DND-41 (cell line): ENCODE data around the gene MUL1.

Source experiments
- ATAC-seq: fragments of 200-7000 bp; cut with Tn5 transposase; 3 replicates; pipeline ENCODE4 v1.9.1; 2021; ENCODE audit warnings: low read depth; ENCODE audit not compliant: insufficient read depth
- DNase-seq: peaks from one replicate; pipeline ENCODE4 v3.0.0-alpha.2; 2020
- H2AFZ ChIP-seq: 2 replicates; pipeline ENCODE4 v1.6.0; 2012; ENCODE audit warnings: low read depth, low read length
- H3K27ac ChIP-seq: 2 replicates; pipeline ENCODE4 v1.5.1; 2012; ENCODE audit warnings: low read length, inconsistent platforms
- H3K27me3 ChIP-seq: fragments of 200-600 bp; sonication (generic); 2 replicates; pipeline ENCODE4 v1.6.0; 2012; ENCODE audit warnings: low read length, mild to moderate bottlenecking, inconsistent platforms; ENCODE audit not compliant: insufficient read depth, poor library complexity
- H3K36me3 ChIP-seq: 2 replicates; pipeline ENCODE4 v1.5.1; 2012; ENCODE audit warnings: low read length, inconsistent platforms; ENCODE audit not compliant: insufficient read depth
- H3K4me1 ChIP-seq: 2 replicates; pipeline ENCODE4 v1.5.1; 2012; ENCODE audit warnings: mild to moderate bottlenecking, low read length; ENCODE audit not compliant: insufficient read depth
- H3K4me2 ChIP-seq: 2 replicates; pipeline ENCODE4 v1.6.0; 2012; ENCODE audit warnings: mild to moderate bottlenecking, moderate library complexity, low read length, inconsistent platforms; ENCODE audit not compliant: insufficient read depth
- H3K4me3 ChIP-seq, 2 experiments: fragments of 200-600 bp in 1 of 2; shearing (Covaris generic) in 1 of 2; 2 replicates each; pipeline ENCODE4 v1.5.1; 2012 to 2016; ENCODE audit warnings: inconsistent platforms in 2 of 2, low read length in 2 of 2, mild to moderate bottlenecking in 2 of 2, low read depth in 1 of 2, moderate library complexity in 1 of 2
- H3K79me2 ChIP-seq: 2 replicates; pipeline ENCODE4 v1.6.0; 2012; ENCODE audit warnings: low read length, inconsistent platforms; ENCODE audit not compliant: insufficient read depth
- H3K9ac ChIP-seq: 2 replicates; pipeline ENCODE4 v1.6.0; 2012; ENCODE audit warnings: low read depth, mild to moderate bottlenecking, inconsistent platforms, low read length, moderate library complexity
- H3K9me3 ChIP-seq: 2 replicates; pipeline ENCODE4 v1.5.1; 2012; ENCODE audit warnings: low read length, moderate library complexity, mild to moderate bottlenecking, inconsistent platforms; ENCODE audit not compliant: insufficient read depth, severe bottlenecking
- H4K20me1 ChIP-seq: 2 replicates; pipeline ENCODE4 v1.6.0; 2012; ENCODE audit warnings: low read length; ENCODE audit not compliant: insufficient read depth
- EZH2 ChIP-seq: IDR thresholded peaks from 3 replicates; pipeline ENCODE4 v1.6.1; 2012; ENCODE audit warnings: borderline replicate concordance, low read depth, mild to moderate bottlenecking, moderate library complexity, low read length, inconsistent platforms; ENCODE audit not compliant: severe bottlenecking
- TF ChIP-seq, protein P1 (sequence below): IDR thresholded peaks from 2 replicates; pipeline ENCODE4 v1.5.1; 2012; ENCODE audit warnings: borderline replicate concordance, low read length, moderate library complexity, mild to moderate bottlenecking; ENCODE audit not compliant: poor library complexity, severe bottlenecking; ENCODE audit errors: extremely low read depth

Gene MUL1

DNA sequence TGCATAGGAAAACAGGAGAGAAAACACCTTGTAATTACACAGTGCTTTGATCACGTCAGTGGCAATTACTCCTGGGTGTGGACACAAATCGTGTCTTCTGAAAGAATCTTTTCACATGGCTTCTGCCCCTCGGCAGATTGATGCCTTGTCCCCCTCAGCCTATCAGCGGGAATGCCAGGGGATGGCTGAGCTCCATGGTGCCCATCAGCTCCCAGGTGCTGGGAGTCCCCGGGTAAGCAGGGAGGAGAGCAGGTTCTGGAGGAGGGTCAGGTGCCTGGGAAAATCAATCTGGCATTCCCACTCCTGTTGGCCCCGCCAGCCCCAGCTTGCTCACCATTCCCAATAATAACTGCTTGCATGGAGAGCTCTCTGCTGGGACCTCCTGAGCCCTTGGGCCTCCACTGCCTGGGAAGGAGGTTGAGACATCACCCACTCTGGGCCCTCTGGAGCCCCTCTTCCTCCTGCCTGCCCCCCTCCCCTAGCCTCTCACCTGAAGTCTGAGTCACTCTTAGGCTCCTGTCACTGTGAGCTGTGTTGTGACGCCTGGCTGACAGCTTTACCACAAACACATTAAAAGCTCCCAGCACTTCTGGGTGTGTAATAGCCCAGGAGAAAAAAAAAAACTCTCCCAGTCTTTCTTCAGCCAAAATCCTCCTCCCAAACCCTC, 26.9 kb downstream of the MUL1 start:
- H2AFZ ChIP-seq = no peak overlapping the region
- peaks cover 15% of the 10 kb centered on the region for H3K27me3 ChIP-seq
- H3K4me1 ChIP-seq = no peaks in the 10 kb centered on the region
- no peak for DNase-seq
- ATAC-seq = no peak
- no peaks in the 10 kb centered on the region for H3K36me3 ChIP-seq
- no peak overlapping the region for H3K9ac ChIP-seq
- H3K4me3 ChIP-seq = no peak overlapping the region
- no peaks in the 10 kb centered on the region for H3K79me2 ChIP-seq
- no peak for TF ChIP-seq EZH2
- TF ChIP-seq, protein P1, sequence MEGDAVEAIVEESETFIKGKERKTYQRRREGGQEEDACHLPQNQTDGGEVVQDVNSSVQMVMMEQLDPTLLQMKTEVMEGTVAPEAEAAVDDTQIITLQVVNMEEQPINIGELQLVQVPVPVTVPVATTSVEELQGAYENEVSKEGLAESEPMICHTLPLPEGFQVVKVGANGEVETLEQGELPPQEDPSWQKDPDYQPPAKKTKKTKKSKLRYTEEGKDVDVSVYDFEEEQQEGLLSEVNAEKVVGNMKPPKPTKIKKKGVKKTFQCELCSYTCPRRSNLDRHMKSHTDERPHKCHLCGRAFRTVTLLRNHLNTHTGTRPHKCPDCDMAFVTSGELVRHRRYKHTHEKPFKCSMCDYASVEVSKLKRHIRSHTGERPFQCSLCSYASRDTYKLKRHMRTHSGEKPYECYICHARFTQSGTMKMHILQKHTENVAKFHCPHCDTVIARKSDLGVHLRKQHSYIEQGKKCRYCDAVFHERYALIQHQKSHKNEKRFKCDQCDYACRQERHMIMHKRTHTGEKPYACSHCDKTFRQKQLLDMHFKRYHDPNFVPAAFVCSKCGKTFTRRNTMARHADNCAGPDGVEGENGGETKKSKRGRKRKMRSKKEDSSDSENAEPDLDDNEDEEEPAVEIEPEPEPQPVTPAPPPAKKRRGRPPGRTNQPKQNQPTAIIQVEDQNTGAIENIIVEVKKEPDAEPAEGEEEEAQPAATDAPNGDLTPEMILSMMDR = no peak
- no peak overlapping the region for H3K27ac ChIP-seq
- no peak overlapping the region for H3K4me2 ChIP-seq
- 0 out of 2 replicates have a peak, but pooled peaks cover 5% of the 10 kb centered on the region for H4K20me1 ChIP-seq
- H3K9me3 ChIP-seq = no peaks in the 10 kb centered on the region

DNA sequence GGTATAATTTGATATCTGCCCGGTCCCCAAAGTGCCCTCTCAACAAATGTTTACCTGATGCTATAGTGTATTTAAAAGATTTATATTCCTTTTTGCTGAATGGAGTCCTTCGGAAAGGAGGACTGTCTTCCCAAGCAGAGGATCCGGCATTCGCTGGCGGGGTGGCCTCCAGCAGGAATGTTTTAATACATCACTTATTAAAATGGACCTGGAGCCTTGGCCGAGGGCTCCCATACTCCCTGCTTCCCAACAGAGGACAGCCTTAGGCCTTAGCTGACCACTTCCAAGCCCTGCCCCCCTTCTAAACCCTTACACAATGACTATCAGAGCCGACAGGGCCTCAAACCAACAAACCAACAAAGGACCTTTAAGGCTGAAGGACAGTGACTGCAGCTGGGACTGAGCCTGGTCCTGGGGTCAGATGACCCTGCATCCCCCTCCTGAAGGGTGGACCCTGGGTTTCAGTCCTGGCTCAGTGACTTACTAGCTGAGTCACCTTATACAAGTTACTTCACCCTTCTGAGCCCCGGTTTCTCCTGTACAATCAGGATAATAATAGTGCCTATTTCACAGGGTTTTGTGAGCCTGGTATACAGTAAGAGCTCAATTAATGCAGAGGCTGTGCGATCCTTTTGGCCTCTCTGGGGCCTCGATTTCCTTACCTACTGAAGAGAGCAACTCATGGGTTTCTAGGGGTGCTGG, 27.6 kb downstream of the MUL1 start:
- H3K9ac ChIP-seq = no peak overlapping the region
- no peaks in the 10 kb centered on the region for H3K36me3 ChIP-seq
- peaks cover 15% of the 10 kb centered on the region for H3K27me3 ChIP-seq
- H3K4me1 ChIP-seq = no peaks in the 10 kb centered on the region
- no peak overlapping the region for H3K4me2 ChIP-seq
- no peak for DNase-seq
- no peaks in the 10 kb centered on the region for H3K9me3 ChIP-seq
- TF ChIP-seq, protein P1 = no peak
- TF ChIP-seq EZH2 = no peak
- no peak overlapping the region for H3K27ac ChIP-seq
- no peaks in the 10 kb centered on the region for H3K79me2 ChIP-seq
- H4K20me1 ChIP-seq = 0 out of 2 replicates have a peak, but pooled peaks cover 5% of the 10 kb centered on the region
- ATAC-seq = no peak
- H3K4me3 ChIP-seq = no peak overlapping the region
- H2AFZ ChIP-seq = no peak overlapping the region

- Histone ChIP-seq H3K4me2 (no peak overlapping the region), H3K4me1 (no peaks in the 10 kb centered on the region), H3K36me3 (no peaks in the 10 kb centered on the region), H4K20me1 (peaks cover 7% of the 10 kb centered on the region; the same call in 1 of the 2 replicates), H3K9me3 (no peaks in the 10 kb centered on the region), H3K79me2 (no peaks in the 10 kb centered on the region), H3K27me3 (peaks cover 15% of the 10 kb centered on the region), H2AFZ (no peak overlapping the region), H3K27ac (no peak overlapping the region), H3K9ac (no peak overlapping the region), H3K4me3 (no peak overlapping the region)
- DNase-seq (no peak), ATAC-seq (no peak)
- TF ChIP-seq, protein P1 = no peak
Measured at GRCh38 chr1:20479840-20480239, 28.1 kb downstream of the MUL1 start.
